ENCODE measurements around the gene FBXO31.

- TF ChIP-seq EZH2 (IDR thresholded peaks at IDR 0.05; ENCODE audit: insufficient read depth, poor library complexity, severe bottlenecking): no peak
- TF ChIP-seq EZH2phosphoT487 (IDR thresholded peaks at IDR 0.05; ENCODE audit: insufficient read depth, low read depth): no peak
Observed at GRCh38 chr16:87391950-87392820, 8.6 kb upstream of the FBXO31 start, which contains the start of gene MAP1LC3B.
